H1 (cell line): ENCODE measurements around the gene NXT1. TPM values are rescaled to one million over a fixed set of nuclear protein-coding genes. Genes with fewer than 3 reads are reported as not detected.
A peak's percentile ranks its signal among the peaks of the same experiment; 100 is the strongest.

Experiments
- BRCA1 ChIP-seq: IDR thresholded peaks from 2 replicates; pipeline ENCODE4 v1.6.1; 2012; ENCODE audit warnings: low read depth, low read length, improper control_type of control experiment
- CEBPB ChIP-seq: IDR thresholded peaks from 2 replicates; pipeline ENCODE4 v1.6.1; 2012; ENCODE audit warnings: low read depth, low read length
- CHD2 ChIP-seq: IDR thresholded peaks from 2 replicates; pipeline ENCODE4 v1.6.1; 2012; ENCODE audit warnings: low read length, improper control_type of control experiment
- CREB1 ChIP-seq: IDR thresholded peaks from 2 replicates; pipeline ENCODE4 v1.6.1; 2012; ENCODE audit warnings: inconsistent platforms
- EZH2 ChIP-seq: fragments of 200-600 bp; sonication (generic); IDR thresholded peaks from 2 replicates; pipeline ENCODE4 v1.7.1; 2012; ENCODE audit warnings: low read depth, mild to moderate bottlenecking, moderate library complexity, low read length, inconsistent platforms; ENCODE audit not compliant: severe bottlenecking
- GTF2F1 ChIP-seq: IDR thresholded peaks from 2 replicates; pipeline ENCODE4 v1.6.1; 2012; ENCODE audit warnings: low read depth, low read length, improper control_type of control experiment, borderline replicate concordance
- HDAC6 ChIP-seq: IDR thresholded peaks from one replicate; pipeline ENCODE4 v1.7.1; 2012; ENCODE audit warnings: low read depth, mild to moderate bottlenecking, inconsistent platforms, low read length, moderate library complexity
- KDM4A ChIP-seq: IDR thresholded peaks from one replicate; pipeline ENCODE4 v1.7.1; 2012; ENCODE audit warnings: low read depth, mild to moderate bottlenecking, moderate library complexity, low read length, inconsistent platforms; ENCODE audit not compliant: severe bottlenecking
- KDM5A ChIP-seq: fragments of 200-600 bp; IDR thresholded peaks from 2 replicates; pipeline ENCODE4 v1.7.1; 2012; ENCODE audit warnings: mild to moderate bottlenecking, low read length, inconsistent platforms, mixed read lengths
- NRF1 ChIP-seq: IDR thresholded peaks from 2 replicates; pipeline ENCODE4 v1.6.1; 2011; ENCODE audit warnings: mild to moderate bottlenecking, low read depth, low read length, improper control_type of control experiment
- POLR2A ChIP-seq, 2 experiments: IDR thresholded peaks; 1 replicate in 1 of 2; 2 replicates in 1 of 2; pipeline ENCODE4 v1.6.1; 2011; ENCODE audit warnings: low read depth in 2 of 2, low read length in 2 of 2, mild to moderate bottlenecking in 2 of 2; ENCODE audit errors: control extremely low read depth in 1 of 2
- POLR2AphosphoS5 ChIP-seq: IDR thresholded peaks from 2 replicates; pipeline ENCODE4 v1.6.1; 2011; ENCODE audit warnings: low read depth, low read length
- POU5F1 ChIP-seq: IDR thresholded peaks from 2 replicates; pipeline ENCODE4 v1.6.1; 2011; ENCODE audit warnings: low read depth, mild to moderate bottlenecking, low read length, moderate library complexity
- RBBP5 ChIP-seq: IDR thresholded peaks from 2 replicates; pipeline ENCODE4 v1.7.1; 2012; ENCODE audit warnings: low read depth, mild to moderate bottlenecking, inconsistent platforms, low read length, moderate library complexity, borderline replicate concordance
- RNF2 ChIP-seq: fragments of 200-900, 300-1000 bp; sonication (generic); IDR thresholded peaks from 2 replicates; pipeline ENCODE4 v1.7.1; 2016; ENCODE audit warnings: borderline replicate concordance, low read depth, mild to moderate bottlenecking, antibody characterized with exemption, low read length; ENCODE audit not compliant: poor library complexity, severe bottlenecking; ENCODE audit errors: missing control alignments
- RXRA ChIP-seq: IDR thresholded peaks from 2 replicates; pipeline ENCODE4 v1.6.1; 2011; ENCODE audit warnings: low read depth, mild to moderate bottlenecking, low read length, moderate library complexity; ENCODE audit not compliant: insufficient read depth
- SIRT6 ChIP-seq: IDR thresholded peaks from one replicate; pipeline ENCODE4 v1.7.1; 2012; ENCODE audit warnings: low read length, inconsistent platforms
- SIX5 ChIP-seq: IDR thresholded peaks from 2 replicates; pipeline ENCODE4 v1.6.1; 2011; ENCODE audit warnings: mild to moderate bottlenecking, low read depth, low read length
- SP4 ChIP-seq: IDR thresholded peaks from 2 replicates; pipeline ENCODE4 v1.6.1; 2012; ENCODE audit warnings: low read length, inconsistent platforms
- TAF1 ChIP-seq: IDR thresholded peaks from 2 replicates; pipeline ENCODE4 v1.6.1; 2011; ENCODE audit warnings: mild to moderate bottlenecking, low read depth, low read length
- TAF7 ChIP-seq: optimal IDR thresholded peaks from 2 replicates; pipeline ENCODE3; 2011; ENCODE audit warnings: low read depth, mild to moderate bottlenecking, inconsistent platforms, low read length, moderate library complexity, borderline replicate concordance
- TBP ChIP-seq: IDR thresholded peaks from 2 replicates; pipeline ENCODE4 v1.6.1; 2011; ENCODE audit warnings: low read depth, low read length, improper control_type of control experiment
- polyA plus RNA-seq, 7 experiments: library from polyadenylated mRNA; depleted of rRNA in 3 of 7; stranded (reverse) in 5 of 7; unstranded in 2 of 7; fragments of >200 nt in 5 of 7; fragments of 200-250 nt in 2 of 7; gene quantifications; 1 replicate in 5 of 7; 2 replicates in 1 of 7; 4 replicates in 1 of 7; pipeline versions ENCODE4 v1.2.1 to v1.2.3, GENCODE V29; 2011 to 2013; ENCODE audit warnings: missing spikeins in 2 of 7, mixed read lengths in 2 of 7
- total RNA-seq: library from RNA; stranded (reverse); fragmentation: NEBNext Ultra II Directional; extraction: Animal tissue kit (Norgen Biotek cat#: 25700); gene quantifications from 2 replicates; pipeline ENCODE4 v1.2.1, GENCODE V29; 2021
- TF ChIP-seq, protein P1 (sequence below), 3 experiments: IDR thresholded peaks; 1 replicate in 2 of 3; 2 replicates in 1 of 3; pipeline versions ENCODE4 v1.5.1 to v1.6.1; 2011; ENCODE audit warnings: low read length in 3 of 3, mild to moderate bottlenecking in 3 of 3, inconsistent platforms in 2 of 3, low read depth in 1 of 3, moderate library complexity in 1 of 3; ENCODE audit not compliant: insufficient read depth in 1 of 3; ENCODE audit errors: control extremely low read depth in 1 of 3

Gene NXT1
- total and polyA plus RNA-seq, 2 of the 8 experiments (the other 6 are each of a cell fraction or from before 2014, with no cell fraction given): 23.1 to 26.5 TPM

GRCh38 chr20:23361476-23362391, 11.1 kb downstream of the NXT1 start, which contains the start of gene GZF1 (continued):
- TF ChIP-seq SIX5 (no peak), KDM5A (no peak), TBP (peak; percentile 70), CHD2 (0 out of 2 replicates have a peak, but pooled peaks have one; percentile 15), CREB1 (peak; percentile 99), EZH2 (no peak), SIRT6 (no peak), HDAC6 (no peak), RNF2 (no peak), POU5F1 (no peak), RXRA (no peak), TAF7 (peak; percentile 35), POLR2AphosphoS5 (peak; percentile 90), KDM4A (peak; percentile 87), TAF1 (peak; percentile 85), SP4 (0 out of 2 replicates have a peak, but pooled peaks have one; percentile 26), NRF1 (peak; percentile 95), RBBP5 (peak; percentile 73), GTF2F1 (no peak), BRCA1 (no peak; the same call in 1 of the 2 replicates), POLR2A (IDR thresholded peaks at IDR 0.05; ENCODE audit: control extremely low read depth in 1 of 2, low read depth in 2 of 2, low read length in 2 of 2) (peak; percentile 43 to 95), CEBPB (peak; percentile 100)
- TF ChIP-seq, protein P1, sequence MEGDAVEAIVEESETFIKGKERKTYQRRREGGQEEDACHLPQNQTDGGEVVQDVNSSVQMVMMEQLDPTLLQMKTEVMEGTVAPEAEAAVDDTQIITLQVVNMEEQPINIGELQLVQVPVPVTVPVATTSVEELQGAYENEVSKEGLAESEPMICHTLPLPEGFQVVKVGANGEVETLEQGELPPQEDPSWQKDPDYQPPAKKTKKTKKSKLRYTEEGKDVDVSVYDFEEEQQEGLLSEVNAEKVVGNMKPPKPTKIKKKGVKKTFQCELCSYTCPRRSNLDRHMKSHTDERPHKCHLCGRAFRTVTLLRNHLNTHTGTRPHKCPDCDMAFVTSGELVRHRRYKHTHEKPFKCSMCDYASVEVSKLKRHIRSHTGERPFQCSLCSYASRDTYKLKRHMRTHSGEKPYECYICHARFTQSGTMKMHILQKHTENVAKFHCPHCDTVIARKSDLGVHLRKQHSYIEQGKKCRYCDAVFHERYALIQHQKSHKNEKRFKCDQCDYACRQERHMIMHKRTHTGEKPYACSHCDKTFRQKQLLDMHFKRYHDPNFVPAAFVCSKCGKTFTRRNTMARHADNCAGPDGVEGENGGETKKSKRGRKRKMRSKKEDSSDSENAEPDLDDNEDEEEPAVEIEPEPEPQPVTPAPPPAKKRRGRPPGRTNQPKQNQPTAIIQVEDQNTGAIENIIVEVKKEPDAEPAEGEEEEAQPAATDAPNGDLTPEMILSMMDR (IDR thresholded peaks at IDR 0.05; ENCODE audit: control extremely low read depth in 1 of 3, insufficient read depth in 1 of 3, low read depth in 1 of 3, low read length in 3 of 3): no peak
